HepG2 (cell line): Measurements from ENCODE around the gene MS4A6E. TPM values are rescaled to one million over a fixed set of nuclear protein-coding genes. Genes with fewer than 3 reads are reported as not detected.

Experiments used
- ATAC-seq: fragments of 200-7000 bp; cut with Tn5 transposase; 3 replicates; pipeline ENCODE4 v1.9.1; 2020; ENCODE audit warnings: mild to moderate bottlenecking, moderate library complexity
- BruUV-seq: library from RNA; stranded (reverse); fragments of 400-500 nt; replicated peaks from 2 replicates; lab custom pipeline; 2021; lab: Mats Ljungman, UMichigan
- CTCF ChIA-PET: fragments of 300-600 bp; formaldehyde crosslinking; extraction: SDS; loops from one replicate; lab custom pipeline; 2021; ENCODE audit warnings: low total read pairs, inconsistent platforms, low intra/inter-chr PET ratio; lab: Yijun Ruan, JAX
- POLR2A ChIA-PET: fragments of 350-600 bp; sonication (Branson Sonifier 250); formaldehyde crosslinking; loops from one replicate; lab custom pipeline; 2020; ENCODE audit warnings: antibody characterized with exemption, inconsistent platforms; lab: Yijun Ruan, JAX
- DNase-seq: peaks from one replicate; pipeline ENCODE4 v3.0.0-alpha.2; 2015; ENCODE audit warnings: low spot score
- FAIRE-seq: peaks from 3 replicates; lab custom pipeline; 2011; peaks lifted over from hg19 to GRCh38; lab: Jason Lieb, UNC
- H2AFZ ChIP-seq: one replicate; pipeline ENCODE4 v1.6.1; 2011; ENCODE audit warnings: low read length, inconsistent platforms
- H3K27ac ChIP-seq: fragments of 300-600 bp; 3 replicates; pipeline ENCODE4 v1.8.0; 2011; ENCODE audit warnings: mixed run types, mild to moderate bottlenecking, mixed read lengths, low read length, inconsistent platforms; ENCODE audit not compliant: insufficient read depth; ENCODE audit errors: extremely low read length
- H3K27me3 ChIP-seq, 2 experiments: fragments of 200-600 bp in 1 of 2; 2 replicates in 1 of 2; 3 replicates in 1 of 2; pipeline versions ENCODE4 v1.6.0 to v1.8.0; 2011; ENCODE audit warnings: low read length in 2 of 2, mild to moderate bottlenecking in 2 of 2, moderate library complexity in 2 of 2, inconsistent platforms in 1 of 2; ENCODE audit not compliant: insufficient read depth in 2 of 2, control insufficient read depth in 1 of 2
- H3K36me3 ChIP-seq, 2 experiments: fragments of 200-600 bp in 1 of 2; replicated peaks in 1 of 2; 2 replicates in 1 of 2; 3 replicates in 1 of 2; pipeline versions ENCODE4 v1.5.1 to v1.8.0; 2011; ENCODE audit warnings: low read length in 2 of 2, inconsistent platforms in 1 of 2; ENCODE audit not compliant: insufficient read depth in 2 of 2, control insufficient read depth in 1 of 2
- H3K4me1 ChIP-seq: 2 replicates; pipeline ENCODE4 v1.5.1; 2012; ENCODE audit warnings: low read length, inconsistent platforms; ENCODE audit not compliant: insufficient read depth
- H3K4me2 ChIP-seq: 2 replicates; pipeline ENCODE4 v1.6.0; 2011; ENCODE audit warnings: low read depth, low read length, inconsistent platforms
- H3K4me3 ChIP-seq, 3 experiments: fragments of 200-600 bp in 1 of 3; sonication (generic), shearing (Covaris generic) in 1 of 3; replicated peaks in 1 of 3; 2 replicates each; pipeline ENCODE4 v1.5.1; 2011 to 2016; ENCODE audit warnings: low read length in 3 of 3, inconsistent platforms in 2 of 3, low read depth in 2 of 3, mild to moderate bottlenecking in 2 of 3, control low read depth in 1 of 3, mixed read lengths in 1 of 3; ENCODE audit not compliant: insufficient read depth in 1 of 3
- H3K79me2 ChIP-seq: one replicate; pipeline ENCODE4 v1.6.1; 2011; ENCODE audit warnings: low read length, inconsistent platforms; ENCODE audit not compliant: insufficient read depth
- H3K9ac ChIP-seq: 2 replicates; pipeline ENCODE4 v1.6.0; 2011; ENCODE audit warnings: mild to moderate bottlenecking, low read depth, low read length, inconsistent platforms; ENCODE audit not compliant: insufficient read depth
- H3K9me3 ChIP-seq: 2 replicates; pipeline ENCODE4 v1.5.1; 2012; ENCODE audit warnings: mild to moderate bottlenecking, low read length
- H4K20me1 ChIP-seq: 2 replicates; pipeline ENCODE4 v1.6.0; 2011; ENCODE audit warnings: inconsistent platforms, mild to moderate bottlenecking, low read length, moderate library complexity; ENCODE audit not compliant: insufficient read depth
- CBX2 ChIP-seq, 2 experiments: fragments of 200-600 bp in 1 of 2; sonication (generic); formaldehyde crosslinking in 1 of 2; IDR thresholded peaks; 2 replicates each; pipeline versions ENCODE4 v1.7.0 to v1.8.1; 2018 to 2022; ENCODE audit warnings: low read depth in 2 of 2, low read length in 1 of 2, mild to moderate bottlenecking in 1 of 2, missing genetic modification reagents in 1 of 2
- CENPBD1 ChIP-seq: sonication (generic); formaldehyde crosslinking; IDR thresholded peaks from 2 replicates; pipeline ENCODE4 v1.8.0; 2022; ENCODE audit warnings: missing genetic modification reagents, low read depth, mild to moderate bottlenecking, borderline replicate concordance
- HDAC1 ChIP-seq: sonication (generic); formaldehyde crosslinking; IDR thresholded peaks from 2 replicates; pipeline ENCODE4 v1.5.1; 2020; ENCODE audit warnings: mild to moderate bottlenecking, missing genetic modification reagents
- HMG20A ChIP-seq: IDR thresholded peaks from 2 replicates; pipeline ENCODE4 v1.6.1; 2016; ENCODE audit warnings: borderline replicate concordance
- HNF4G ChIP-seq, 2 experiments: sonication (generic) in 1 of 2; formaldehyde crosslinking in 1 of 2; IDR thresholded peaks; 2 replicates each; pipeline versions ENCODE4 v1.4.0 to v1.6.1; 2011 to 2020; ENCODE audit warnings: borderline replicate concordance in 2 of 2, low read depth in 2 of 2, mild to moderate bottlenecking in 2 of 2, low read length in 1 of 2, missing genetic modification reagents in 1 of 2, moderate library complexity in 1 of 2
- HNRNPH1 ChIP-seq: fragments of 200-400 bp; formaldehyde crosslinking; optimal IDR thresholded peaks from 2 replicates; pipeline ENCODE3; 2017; ENCODE audit warnings: mild to moderate bottlenecking, low read depth, low read length
- HOXD1 ChIP-seq: sonication (generic); formaldehyde crosslinking; IDR thresholded peaks from 2 replicates; pipeline ENCODE4 v1.5.0; 2020; ENCODE audit warnings: missing genetic modification reagents
- MAX ChIP-seq: IDR thresholded peaks from 2 replicates; pipeline ENCODE4 v1.6.1; 2012; ENCODE audit warnings: inconsistent platforms
- MXD3 ChIP-seq: IDR thresholded peaks from 2 replicates; pipeline ENCODE4 v1.6.1; 2016; ENCODE audit warnings: mild to moderate bottlenecking, missing biosample characterization, missing genetic modification reagents
- NFIB ChIP-seq: sonication (generic); formaldehyde crosslinking; IDR thresholded peaks from 2 replicates; pipeline ENCODE4 v1.9.0; 2021; ENCODE audit warnings: missing genetic modification reagents, mild to moderate bottlenecking, borderline replicate concordance
- NFKBIZ ChIP-seq: IDR thresholded peaks from 2 replicates; pipeline ENCODE4 v1.6.1; 2018; ENCODE audit warnings: missing genetic modification reagents, missing compliant biosample characterization
- NFYC ChIP-seq: IDR thresholded peaks from 2 replicates; pipeline ENCODE4 v1.6.1; 2016; ENCODE audit warnings: missing genetic modification reagents, missing compliant biosample characterization
- RBFOX2 ChIP-seq: fragments of 200-400 bp; formaldehyde crosslinking; IDR thresholded peaks from 2 replicates; pipeline ENCODE4 v1.6.1; 2017; ENCODE audit warnings: low read depth, mild to moderate bottlenecking, low read length
- SP1 ChIP-seq, 2 experiments: fragments of 450-650 bp in 1 of 2; sonication (generic) in 1 of 2; formaldehyde crosslinking in 1 of 2; IDR thresholded peaks; 2 replicates each; pipeline versions ENCODE4 v1.4.0 to v1.6.1; 2016 to 2020; ENCODE audit warnings: missing genetic modification reagents in 1 of 2
- TFAP4 ChIP-seq: sonication (generic); IDR thresholded peaks from 2 replicates; pipeline ENCODE4 v1.6.1; 2016; ENCODE audit warnings: low read depth, borderline replicate concordance
- ZNF138 ChIP-seq: sonication (generic); formaldehyde crosslinking; IDR thresholded peaks from 2 replicates; pipeline ENCODE4 v1.5.0; 2020; ENCODE audit warnings: mild to moderate bottlenecking, low read depth, missing genetic modification reagents
- ZNF256 ChIP-seq: sonication (generic); formaldehyde crosslinking; conservative IDR thresholded peaks from 2 replicates; pipeline ENCODE4 v1.4.0; 2020; ENCODE audit warnings: missing genetic modification reagents
- ZNF768 ChIP-seq: sonication (generic); formaldehyde crosslinking; IDR thresholded peaks from 2 replicates; pipeline ENCODE4 v1.4.0; 2020; ENCODE audit warnings: missing genetic modification reagents
- ZNF773 ChIP-seq: sonication (generic); formaldehyde crosslinking; IDR thresholded peaks from 2 replicates; pipeline ENCODE4 v1.4.0; 2020; ENCODE audit warnings: missing genetic modification reagents, borderline replicate concordance
- WGBS: methylation state at CpG from one replicate; pipeline ENCODE4 v1.1.6; 2017; ENCODE audit warnings: low lambda C conversion rate; 5-methylcytosine and 5-hydroxymethylcytosine counted together
- in situ Hi-C: cut with HindIII; loops from 2 replicates; pipeline ENCODE4 v1.10.0; 2017; ENCODE audit warnings: low pct_unique_long_range_greater_than_20kb; ENCODE audit not compliant: extremely low pct_ligation_motif_present
- intact Hi-C: fragments of 100-400 bp; cut with micrococcal nuclease; formaldehyde crosslinking; loops from one replicate; pipeline ENCODE4 v1.10.0; 2022; ENCODE audit not compliant: unreplicated experiment
- polyA plus RNA-seq, 8 experiments: library from polyadenylated mRNA; depleted of rRNA in 3 of 8; stranded (reverse) in 7 of 8; unstranded in 1 of 8; fragments of >200 nt; fragmentation: Illumina TruSeq in 4 of 8; extraction: Trizol in 4 of 8; gene quantifications; 2 replicates each; pipeline versions ENCODE4 v1.2.1 to v1.2.3, GENCODE V29; 2011 to 2016; ENCODE audit warnings: low read depth in 4 of 8, missing spikeins in 1 of 8, mixed read lengths in 1 of 8; ENCODE audit not compliant: insufficient read depth in 1 of 8
- total RNA-seq, 5 experiments: library from RNA; depleted of rRNA; stranded (reverse); fragments of >200 nt; fragmentation: Illumina TruSeq; extraction: Trizol; gene quantifications; 2 replicates each; pipeline ENCODE4 v1.2.3, GENCODE V29; 2016; ENCODE audit warnings: low read depth in 1 of 5

The MS4A6E gene
- total and polyA plus RNA-seq, 2 of the 13 experiments (the other 11 are each of a cell fraction or from before 2014, with no cell fraction given), result not detected

GRCh38 chr11:60389279-60389910 is 62.3 kb downstream of the MS4A6E start:
- no peak overlapping the region for H3K4me2 ChIP-seq
- H3K27me3 ChIP-seq, result no peaks in the 10 kb centered on the region
- no peaks in the 10 kb centered on the region for H3K4me1 ChIP-seq
- no peaks in the 10 kb centered on the region for H3K79me2 ChIP-seq
- in situ Hi-C loops, result no loop called here
- no peaks in the 10 kb centered on the region for H3K36me3 ChIP-seq
- WGBS, result 3% methylated on average over 5 of the region's 5 CpGs
- FAIRE-seq, result no peak
- no peak for DNase-seq
- no peaks in the 10 kb centered on the region for H4K20me1 ChIP-seq
- H3K9me3 ChIP-seq, result no peaks in the 10 kb centered on the region
- CTCF ChIA-PET, result no interaction called here
- POLR2A ChIA-PET, result no interaction called here
- intact Hi-C loops, result no loop called here
- no peak for TF ChIP-seq ZNF768
- no peak for TF ChIP-seq ZNF773 (CRISPR knock-in tag)
- no peak for TF ChIP-seq ZNF256
- no peak for TF ChIP-seq MAX
- no peak for TF ChIP-seq SP1 (IDR thresholded peaks at IDR 0.05)
- no peak for TF ChIP-seq SP1 (CRISPR knock-in tag; IDR thresholded peaks at IDR 0.05)
- no peak for TF ChIP-seq TFAP4
- TF ChIP-seq NFKBIZ (CRISPR knock-in tag), result no peak
- no peak for TF ChIP-seq NFIB (CRISPR knock-in tag)
- ATAC-seq, result no peak
- H2AFZ ChIP-seq, result no peak overlapping the region
- no peak overlapping the region for H3K4me3 ChIP-seq
- H3K27ac ChIP-seq, result no peak overlapping the region
- BruUV-seq, result no TSS peak
- H3K9ac ChIP-seq, result no peak overlapping the region

GRCh38 chr11:60390419-60390818 is 63.4 kb downstream of the MS4A6E start:
- no peaks in the 10 kb centered on the region for H3K79me2 ChIP-seq
- no peak overlapping the region for H3K4me3 ChIP-seq
- no peak overlapping the region for H3K4me2 ChIP-seq
- H2AFZ ChIP-seq, result no peak overlapping the region
- H3K27ac ChIP-seq, result no peak overlapping the region
- H3K4me1 ChIP-seq, result no peaks in the 10 kb centered on the region
- BruUV-seq, result no TSS peak
- POLR2A ChIA-PET, result no interaction called here
- no peaks in the 10 kb centered on the region for H4K20me1 ChIP-seq
- in situ Hi-C loops, result no loop called here
- DNase-seq (no peak), ATAC-seq (no peak), FAIRE-seq (no peak)
- intact Hi-C loops, result no loop called here
- H3K9ac ChIP-seq, result no peak overlapping the region
- H3K27me3 ChIP-seq, result no peaks in the 10 kb centered on the region
- CTCF ChIA-PET, result no interaction called here
- no peaks in the 10 kb centered on the region for H3K9me3 ChIP-seq
- no peaks in the 10 kb centered on the region for H3K36me3 ChIP-seq
- TF ChIP-seq CENPBD1 (CRISPR knock-in tag) (no peak), NFYC (no peak), MXD3 (CRISPR knock-in tag) (no peak), HDAC1 (CRISPR knock-in tag) (no peak), ZNF138 (CRISPR knock-in tag) (no peak), HNRNPH1 (no peak), HMG20A (CRISPR knock-in tag) (no peak), RBFOX2 (no peak), HNF4G (IDR thresholded peaks at IDR 0.05; ENCODE audit: borderline replicate concordance, low read depth, low read length) (no peak), HNF4G (CRISPR knock-in tag; IDR thresholded peaks at IDR 0.05; ENCODE audit: borderline replicate concordance, low read depth) (no peak), CBX2 (IDR thresholded peaks at IDR 0.05; ENCODE audit: low read depth, low read length) (no peak), CBX2 (CRISPR knock-in tag; IDR thresholded peaks at IDR 0.05; ENCODE audit: low read depth) (no peak), HOXD1 (CRISPR knock-in tag) (no peak)
